Mononuclear cell (primary cell): Measurements from ENCODE around the gene MAGEA2B. TPM values are rescaled to one million over a fixed set of nuclear protein-coding genes. Genes with fewer than 3 reads are reported as not detected.
"Not testable (repeated sequence)": the region's sequence is repeated elsewhere in the genome, so short reads cannot be mapped to it uniquely, and the experiment has no call there.

ENCODE experiments used
- H3K27me3 ChIP-seq: 2 replicates; pipeline ENCODE4 v1.6.0; 2011; ENCODE audit warnings: low read length, control low read depth; ENCODE audit not compliant: insufficient read depth
- H3K4me1 ChIP-seq: 2 replicates; pipeline ENCODE4 v1.5.1; 2011; ENCODE audit warnings: mild to moderate bottlenecking, low read length, control low read depth; ENCODE audit not compliant: insufficient read depth
- H3K4me3 ChIP-seq: 2 replicates; pipeline ENCODE4 v1.5.1; 2011; ENCODE audit warnings: mild to moderate bottlenecking, low read length, moderate library complexity
- H3K9me3 ChIP-seq: 2 replicates; pipeline ENCODE4 v1.5.1; 2011; ENCODE audit warnings: low read depth, mild to moderate bottlenecking, control low read depth, low read length
- total RNA-seq: library from RNA; depleted of rRNA; stranded (reverse); fragments of >200 nt; gene quantifications from one replicate; pipeline ENCODE4 v1.2.3, GENCODE V29; 2012

The MAGEA2B gene
- total RNA-seq, 1 donor, result 0.10 TPM

GRCh38 chrX:152735860-152736511 is 21.6 kb downstream of the MAGEA2B start:
- Histone ChIP-seq H3K4me3 (no peak overlapping the region), H3K4me1 (no peaks in the 10 kb centered on the region), H3K27me3 (no peaks in the 10 kb centered on the region), H3K9me3 (no peaks in the 10 kb centered on the region)

- not testable (repeated sequence) for H3K9me3 ChIP-seq, H3K27me3 ChIP-seq, H3K4me3 ChIP-seq, H3K4me1 ChIP-seq
Measured at GRCh38 chrX:152736528-152736927, 22.1 kb downstream of the MAGEA2B start.

GRCh38 chrX:152738560-152738959 is 24.1 kb downstream of the MAGEA2B start:
- Histone ChIP-seq H3K9me3 (no peaks in the 10 kb centered on the region), H3K4me1 (no peaks in the 10 kb centered on the region), H3K4me3 (no peak overlapping the region), H3K27me3 (no peaks in the 10 kb centered on the region)

DNA sequence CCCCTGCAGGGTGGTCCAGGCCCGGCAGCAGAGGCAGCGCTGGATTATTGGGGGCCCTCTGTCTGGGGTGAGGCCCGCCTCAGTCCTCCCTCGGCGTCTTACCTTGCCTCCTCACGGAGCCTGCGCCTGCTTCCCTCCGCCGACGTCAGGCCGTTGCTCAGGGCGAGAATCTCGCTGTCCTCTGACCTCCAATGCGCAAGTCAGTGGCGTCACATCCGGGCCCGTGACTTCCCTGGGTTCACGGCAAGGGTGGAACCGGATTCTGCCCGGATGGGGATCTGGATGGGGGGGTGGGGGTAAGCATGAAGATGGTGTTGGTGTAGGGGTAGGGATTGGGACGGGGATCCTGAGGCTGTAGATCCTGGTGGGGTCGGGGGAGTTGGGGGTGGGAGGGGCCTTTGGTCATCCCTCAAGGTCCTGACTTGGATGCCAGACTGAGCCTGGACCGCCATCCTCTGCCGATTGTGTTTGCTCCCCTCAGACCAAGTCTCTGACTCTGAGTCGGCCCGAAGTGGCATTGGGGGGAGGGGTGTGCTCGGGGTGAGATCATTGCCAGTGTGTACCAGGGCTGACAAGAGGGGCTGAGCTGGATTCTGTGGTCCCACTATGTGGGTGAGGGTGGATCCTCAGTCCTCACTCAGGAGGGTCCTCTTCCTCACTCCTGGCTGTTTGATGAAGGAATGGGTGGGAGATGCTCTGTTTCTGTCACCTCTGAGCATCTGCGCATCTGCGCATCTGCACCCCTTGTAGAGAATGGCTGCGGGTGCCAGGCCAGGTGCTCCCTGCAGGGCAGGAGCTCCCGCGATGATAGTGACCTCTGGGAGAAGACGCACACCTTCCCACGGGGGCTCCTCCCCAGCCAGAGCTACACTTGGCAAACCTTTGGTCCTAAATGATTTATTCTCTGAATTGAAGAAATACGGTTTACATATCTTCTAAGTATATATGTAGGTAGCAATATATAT is 39.5 kb downstream of the MAGEA2B start, which contains the start of gene MAGEA2:
TSS of gene MAGEA2 (minus strand) at position 157 of the 965 bp plus-strand sequence. CDS start 2,479 bp downstream, outside the sequence.
- not testable (repeated sequence) for H3K4me3 ChIP-seq, H3K9me3 ChIP-seq, H3K27me3 ChIP-seq, H3K4me1 ChIP-seq

DNA sequence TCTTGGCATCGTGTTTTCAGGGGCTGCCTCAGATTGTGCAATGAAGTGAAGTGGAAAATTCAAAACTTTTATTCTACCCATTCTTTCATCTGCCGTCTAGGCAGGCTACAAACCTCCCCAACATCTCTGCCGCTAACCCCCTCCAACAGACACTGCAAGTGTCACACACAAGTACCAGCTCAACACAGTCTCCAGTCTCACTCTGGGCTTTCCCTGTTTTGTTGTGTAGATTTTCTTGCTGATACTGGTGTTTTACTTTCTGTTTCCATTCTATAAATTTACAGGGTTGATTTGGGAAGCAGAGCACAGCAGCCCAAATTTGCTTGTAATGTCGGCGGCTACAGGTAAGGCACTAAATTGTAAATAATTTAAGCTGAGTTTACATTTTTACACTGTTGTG is 40.4 kb downstream of the MAGEA2B start:
- H3K9me3 ChIP-seq, H3K27me3 ChIP-seq, H3K4me1 ChIP-seq, H3K4me3 ChIP-seq: not testable (repeated sequence)

DNA sequence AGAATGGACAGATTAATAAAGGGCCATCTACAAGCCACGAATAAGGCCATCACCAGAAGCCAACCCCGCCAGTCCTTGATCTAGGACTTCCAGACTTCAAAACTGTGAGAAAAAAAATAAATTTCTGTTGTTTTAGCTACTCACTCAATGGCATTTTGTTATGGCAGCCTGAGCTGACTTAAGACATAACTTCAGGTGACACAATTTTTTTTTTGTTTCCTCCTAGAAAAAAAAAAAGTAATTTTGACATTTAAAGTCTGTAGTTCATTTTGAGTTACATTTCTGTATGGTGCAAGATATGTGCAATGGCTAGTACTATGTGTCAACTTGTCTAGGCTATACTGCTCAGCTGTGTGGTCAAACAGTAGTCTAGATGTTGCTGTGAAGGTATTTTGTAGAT is 44.5 kb downstream of the MAGEA2B start, which contains the start of gene CSAG3:
TSS of gene CSAG3 (plus strand) at position 301 of the 400 bp plus-strand sequence.
- H3K4me1 ChIP-seq, H3K27me3 ChIP-seq, H3K4me3 ChIP-seq, H3K9me3 ChIP-seq: not testable (repeated sequence)

DNA sequence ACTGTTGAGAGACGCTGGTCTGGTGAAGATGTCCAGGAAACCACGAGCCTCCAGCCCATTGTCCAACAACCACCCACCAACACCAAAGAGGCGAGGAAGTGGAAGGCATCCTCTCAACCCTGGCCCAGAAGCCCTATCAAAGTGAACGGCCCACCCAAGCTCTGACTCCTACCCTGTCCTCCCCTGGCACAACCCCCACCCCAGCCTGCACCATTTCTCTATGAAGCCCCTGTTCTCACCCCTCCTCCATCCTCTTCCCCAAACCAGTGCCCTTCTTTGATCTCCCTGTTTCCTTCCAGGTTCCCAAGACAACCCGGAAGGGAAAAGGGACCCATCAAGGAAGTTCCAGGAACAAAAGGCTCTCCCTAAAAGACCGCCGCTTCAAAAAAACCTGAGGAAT is 45.1 kb downstream of the MAGEA2B start:
- H3K4me1 ChIP-seq, H3K9me3 ChIP-seq, H3K4me3 ChIP-seq, H3K27me3 ChIP-seq: not testable (repeated sequence)

GRCh38 chrX:152761582-152761981 is 47.2 kb downstream of the MAGEA2B start:
- H3K9me3 ChIP-seq, H3K4me1 ChIP-seq, H3K4me3 ChIP-seq, H3K27me3 ChIP-seq: not testable (repeated sequence)

DNA sequence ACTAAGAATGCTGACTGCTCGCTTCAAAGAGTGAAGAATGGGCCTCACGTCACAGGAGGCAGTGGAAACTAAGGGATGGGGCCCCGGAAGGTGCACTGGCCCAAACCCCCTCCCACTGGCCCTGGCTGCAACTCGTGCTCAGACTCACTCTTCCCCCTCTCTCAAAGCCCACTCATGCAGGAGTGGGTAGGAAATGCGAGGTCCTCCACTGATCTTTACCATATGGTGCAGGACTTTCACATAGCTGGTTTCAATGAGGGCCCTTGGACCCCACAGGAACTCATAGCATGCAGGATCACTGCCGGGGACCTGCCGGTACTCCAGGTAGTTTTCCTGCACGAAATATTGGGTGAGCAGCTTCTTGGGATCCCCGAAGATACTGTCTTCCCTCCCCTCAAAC is 52.1 kb downstream of the MAGEA2B start:
- H3K4me3 ChIP-seq, H3K4me1 ChIP-seq, H3K27me3 ChIP-seq, H3K9me3 ChIP-seq: not testable (repeated sequence)

Other genes with a start within 250 kb of the MAGEA2B start
- under 0.01 TPM for gene GABRQ, start 76.7 kb upstream of the MAGEA2B start, total RNA-seq
- gene MAGEA3, start 15.8 kb upstream of the MAGEA2B start, total RNA-seq, result not detected
- gene CSAG2, start 5.4 kb upstream of the MAGEA2B start, total RNA-seq, result not detected
- not detected for gene CSAG1, start 19.1 kb downstream of the MAGEA2B start, total RNA-seq
- gene MAGEA12, start 19.1 kb downstream of the MAGEA2B start, total RNA-seq, result not detected
- not detected for gene MAGEA2, start 39.2 kb downstream of the MAGEA2B start, total RNA-seq
- gene CSAG3, start 44.6 kb downstream of the MAGEA2B start, total RNA-seq, result not detected
- not detected for gene MAGEA6, start 55.1 kb downstream of the MAGEA2B start, total RNA-seq
- gene CETN2, start 116.1 kb downstream of the MAGEA2B start, total RNA-seq, result 9.7 TPM
- 2.7 TPM for gene NSDHL, start 116.4 kb downstream of the MAGEA2B start, total RNA-seq
- gene ZNF185, start 183.4 kb downstream of the MAGEA2B start, total RNA-seq, result 24.9 TPM